ENCODE data around the gene CEL.
"Not testable (repeated sequence)": the region's sequence is repeated elsewhere in the genome, so short reads cannot be mapped to it uniquely, and the experiment has no call there.

GRCh38 chr9:133061019-133061763 lies 590 bp upstream of the CEL start:
- TF ChIP-seq POLR2A (IDR thresholded peaks at IDR 0.05; ENCODE audit: low read depth, low read length); TAF1 (IDR thresholded peaks at IDR 0.05; ENCODE audit: borderline replicate concordance, low read depth, low read length): not testable (repeated sequence)

Measured in GM12892 (cell line).